ENCODE results near the gene ACAP3.

ACAP3 gene

GRCh38 chr1:1242461-1243265, 65.1 kb downstream of the ACAP3 start:
- DNase-seq: no peak

Data from NCI-H1092 (cell line).